Thymus (tissue), 11 donors: Measurements from ENCODE around the gene SH3RF2. TPM values are rescaled to one million over a fixed set of nuclear protein-coding genes. Genes with fewer than 3 reads are reported as not detected.

Experiments
- DNase-seq, 9 donors: peaks; one replicate each; pipeline ENCODE4 v3.0.0-alpha.2; 2013; ENCODE audit warnings: low spot score in 9 of 9, low read depth in 6 of 9, missing footprints in 1 of 9
- H3K27ac ChIP-seq, 2 donors: one replicate each; pipeline ENCODE4 v1.5.1; 2013; ENCODE audit warnings: control low read depth in 1 of 2, low read depth in 1 of 2, low read length in 1 of 2, mild to moderate bottlenecking in 1 of 2, moderate library complexity in 1 of 2
- H3K27me3 ChIP-seq, 2 donors: one replicate each; pipeline ENCODE4 v1.5.1; 2013; ENCODE audit warnings: low read length in 1 of 2; ENCODE audit not compliant: control insufficient read depth in 2 of 2, insufficient read depth in 1 of 2
- H3K36me3 ChIP-seq, 2 donors: one replicate each; pipeline ENCODE4 v1.5.1; 2013; ENCODE audit warnings: low read length in 1 of 2, mild to moderate bottlenecking in 1 of 2, moderate library complexity in 1 of 2; ENCODE audit not compliant: control insufficient read depth in 2 of 2, insufficient read depth in 2 of 2
- H3K4me1 ChIP-seq, 2 donors: one replicate each; pipeline ENCODE4 v1.5.1; 2013; ENCODE audit warnings: low read length in 2 of 2; ENCODE audit not compliant: control insufficient read depth in 2 of 2, insufficient read depth in 2 of 2
- H3K4me3 ChIP-seq, 2 donors: one replicate each; pipeline ENCODE4 v1.5.1; 2013; ENCODE audit warnings: low read length in 2 of 2, control low read depth in 1 of 2, mild to moderate bottlenecking in 1 of 2
- H3K9me3 ChIP-seq, 2 donors: one replicate each; pipeline ENCODE4 v1.5.1; 2013; ENCODE audit warnings: low read length in 1 of 2, mild to moderate bottlenecking in 1 of 2; ENCODE audit not compliant: control insufficient read depth in 2 of 2, insufficient read depth in 1 of 2
- WGBS: extraction: QIAGEN DNeasy Blood & Tissue Kit; methylation state at CpG from one replicate; pipeline ENCODE4 v1.1.7; 2013; 5-methylcytosine and 5-hydroxymethylcytosine counted together
- polyA plus RNA-seq: library from polyadenylated mRNA; stranded (reverse); fragments of 200-250 nt; gene quantifications from one replicate; pipeline ENCODE4 v1.2.3, GENCODE V29; 2013
- total RNA-seq: library from RNA; stranded (reverse); fragments of 120-200 nt; gene quantifications from one replicate; pipeline ENCODE4 v1.2.4, GENCODE V29; 2013
- donor health status: healthy.

The SH3RF2 gene
- total and polyA plus RNA-seq, 2 donors: 0.76 to 2.4 TPM

DNA sequence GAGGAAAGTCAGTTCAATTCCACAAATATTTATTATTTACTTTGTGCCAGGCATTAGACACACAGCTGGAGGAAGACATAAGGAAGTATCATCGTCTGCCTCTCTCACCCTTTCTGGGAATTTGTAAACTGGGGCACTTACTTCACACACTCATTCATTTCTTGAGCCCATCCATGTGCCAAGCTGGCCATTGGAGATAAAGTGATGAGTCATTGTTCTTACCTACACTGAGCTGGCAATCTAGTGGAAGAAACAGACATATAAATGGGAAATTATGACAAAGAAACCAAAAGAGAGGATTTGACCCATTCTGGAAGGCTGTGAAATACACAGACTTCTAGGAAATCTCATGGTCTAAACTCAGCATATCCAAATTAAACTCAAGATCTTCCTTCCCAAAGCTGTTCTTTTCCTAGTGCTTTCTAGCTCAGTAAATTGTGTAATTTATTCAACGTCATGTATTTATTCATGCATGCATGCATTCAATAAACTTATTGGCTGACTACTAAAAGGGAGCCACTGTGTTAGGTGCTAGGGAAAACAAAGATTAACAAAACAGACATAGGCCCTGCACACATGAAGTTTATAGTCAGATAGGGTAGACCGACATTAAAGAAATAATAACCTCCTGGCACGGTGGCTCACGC, 65.3 kb downstream of the SH3RF2 start:
- H3K27me3 ChIP-seq: no peaks in the 10 kb centered on the region
- H3K36me3 ChIP-seq: no peaks in the 10 kb centered on the region
- no peaks in the 10 kb centered on the region for H3K9me3 ChIP-seq
- H3K4me3 ChIP-seq: no peak overlapping the region
- WGBS: 94% methylated on average over 5 of the region's 5 CpGs
- H3K4me1 ChIP-seq: no peaks in the 10 kb centered on the region
- no peak overlapping the region for H3K27ac ChIP-seq
- DNase-seq: no peak

DNA sequence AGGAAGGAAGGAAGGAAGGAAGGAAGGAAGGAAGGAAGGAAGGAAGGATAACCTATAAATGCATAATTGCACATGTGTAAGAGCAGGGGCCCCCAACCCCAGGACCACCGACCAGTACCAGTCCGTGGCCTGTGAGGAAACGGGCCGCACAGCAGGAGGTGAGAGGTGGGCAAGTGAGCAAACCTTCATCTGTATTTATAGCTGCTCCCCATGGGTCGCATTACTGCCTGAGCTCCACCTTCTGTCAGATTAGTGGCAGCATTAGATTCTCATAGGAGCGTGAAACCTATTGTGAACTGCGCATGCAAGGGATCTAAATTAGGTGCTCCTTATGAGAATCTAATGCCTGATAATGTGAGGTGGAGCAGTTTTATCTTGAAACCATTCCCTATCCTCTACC, 66.1 kb downstream of the SH3RF2 start:
- Histone ChIP-seq H3K36me3 (no peaks in the 10 kb centered on the region), H3K4me3 (no peak overlapping the region), H3K27ac (no peak overlapping the region), H3K27me3 (no peaks in the 10 kb centered on the region), H3K9me3 (no peaks in the 10 kb centered on the region), H3K4me1 (no peaks in the 10 kb centered on the region)
- WGBS: 97% methylated on average over 7 of the region's 7 CpGs
- DNase-seq: no peak

DNA sequence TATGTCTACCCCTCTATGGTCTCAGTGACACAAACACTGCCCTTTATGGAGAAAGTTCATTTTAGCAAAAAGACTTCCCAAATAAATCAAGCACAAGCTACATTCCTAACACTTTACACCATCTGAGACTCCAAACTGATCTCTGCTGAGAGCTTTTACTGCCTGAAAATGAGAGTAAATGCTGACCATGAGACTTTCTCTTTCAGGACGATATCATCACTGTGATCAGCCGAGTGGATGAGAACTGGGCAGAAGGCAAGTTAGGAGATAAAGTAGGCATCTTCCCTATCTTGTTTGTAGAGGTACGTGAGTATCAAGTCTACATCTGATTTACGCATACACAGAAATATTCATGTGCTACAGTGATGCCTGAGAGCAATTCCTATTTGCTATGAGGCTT, 67.5 kb downstream of the SH3RF2 start:
- Histone ChIP-seq H3K9me3 (no peaks in the 10 kb centered on the region), H3K27ac (no peak overlapping the region), H3K4me3 (no peak overlapping the region), H3K36me3 (no peaks in the 10 kb centered on the region), H3K27me3 (no peaks in the 10 kb centered on the region), H3K4me1 (no peaks in the 10 kb centered on the region)
- 96% methylated on average over 4 of the region's 4 CpGs for WGBS
- no peak for DNase-seq

DNA sequence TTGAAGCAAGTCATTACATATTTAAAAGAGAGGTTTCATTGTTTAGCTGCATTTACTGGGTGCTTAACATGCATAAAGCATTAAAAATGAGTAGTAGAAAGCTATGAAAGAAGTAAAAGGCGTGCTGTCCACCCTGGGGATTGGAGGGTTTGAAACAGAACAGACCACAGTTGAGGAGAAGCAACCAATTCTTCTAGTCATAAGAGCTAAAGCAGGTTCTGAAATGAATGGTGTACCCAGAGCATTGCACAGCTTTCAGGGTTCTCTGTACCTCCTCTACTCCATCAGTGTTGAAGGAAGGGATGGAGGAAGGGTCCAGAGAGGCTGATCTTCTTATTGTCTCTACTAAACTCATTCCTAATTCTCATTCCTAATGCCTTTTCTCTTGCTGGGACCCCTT, 68.9 kb downstream of the SH3RF2 start:
- 83% methylated on average over 1 of the region's 1 CpG for WGBS
- no peak overlapping the region for H3K4me3 ChIP-seq
- H3K36me3 ChIP-seq: no peaks in the 10 kb centered on the region
- no peak overlapping the region for H3K27ac ChIP-seq
- no peaks in the 10 kb centered on the region for H3K9me3 ChIP-seq
- H3K4me1 ChIP-seq: no peaks in the 10 kb centered on the region
- DNase-seq: no peak
- H3K27me3 ChIP-seq: no peaks in the 10 kb centered on the region

DNA sequence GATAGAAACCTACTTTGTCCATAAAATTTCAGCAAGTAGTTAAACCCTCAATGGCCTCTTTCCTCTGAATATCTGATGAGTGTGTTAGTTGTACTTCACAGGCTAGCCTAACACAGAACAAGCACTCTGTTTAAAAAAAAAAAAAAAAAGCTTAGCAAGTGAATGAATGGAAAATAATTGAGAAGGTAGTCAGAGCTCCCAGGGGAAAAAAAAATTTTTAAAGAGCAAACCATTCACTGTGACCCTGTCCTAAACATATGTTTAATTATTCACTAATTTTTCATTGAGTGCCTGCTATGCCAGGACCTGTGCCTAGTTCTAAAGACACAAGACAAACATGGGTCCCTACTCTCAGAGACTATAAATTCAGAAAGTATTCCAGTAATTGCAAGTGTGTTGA, 69.3 kb downstream of the SH3RF2 start:
- Histone ChIP-seq H3K27ac (no peak overlapping the region), H3K27me3 (no peaks in the 10 kb centered on the region), H3K36me3 (no peaks in the 10 kb centered on the region), H3K4me3 (no peak overlapping the region), H3K9me3 (no peaks in the 10 kb centered on the region), H3K4me1 (no peaks in the 10 kb centered on the region)
- no peak for DNase-seq

DNA sequence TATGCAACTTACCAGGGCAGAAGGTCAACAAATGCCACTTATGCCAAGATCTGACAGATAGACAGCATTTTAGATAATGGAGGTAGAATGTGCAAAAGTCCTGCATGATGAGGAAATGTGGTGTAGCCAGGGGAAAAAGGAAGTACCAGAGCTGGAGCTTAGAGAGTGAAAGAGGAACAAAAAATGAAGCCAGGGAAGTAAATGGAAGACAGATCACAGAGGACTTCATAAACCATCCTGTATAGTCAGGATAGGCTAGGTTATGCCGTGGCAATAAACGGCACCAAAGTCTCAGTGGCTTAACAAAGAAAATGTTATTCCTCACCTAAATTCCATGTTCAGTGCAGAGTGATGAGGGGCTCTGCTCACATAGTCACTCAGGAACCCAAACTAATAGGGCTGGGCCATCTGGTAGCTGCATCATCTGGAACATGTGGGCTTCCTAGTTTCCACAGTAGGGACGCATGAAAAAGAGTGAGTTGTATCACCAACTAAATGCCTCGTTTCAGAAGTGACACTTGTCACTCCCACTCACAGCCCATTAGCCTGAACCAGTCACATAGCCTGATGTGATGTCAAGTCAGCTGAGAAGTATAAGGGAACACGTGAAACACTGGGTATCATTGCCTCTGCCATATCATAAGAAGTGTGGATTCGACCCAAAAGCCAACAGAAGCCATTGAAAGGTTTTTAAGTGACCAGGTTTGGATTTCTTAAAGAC, 70.3 kb downstream of the SH3RF2 start:
- 91% methylated on average over 6 of the region's 6 CpGs for WGBS
- Histone ChIP-seq H3K4me1 (no peaks in the 10 kb centered on the region), H3K36me3 (no peaks in the 10 kb centered on the region), H3K4me3 (no peak overlapping the region), H3K27me3 (no peaks in the 10 kb centered on the region), H3K27ac (no peak overlapping the region), H3K9me3 (no peaks in the 10 kb centered on the region)
- DNase-seq: no peak

DNA sequence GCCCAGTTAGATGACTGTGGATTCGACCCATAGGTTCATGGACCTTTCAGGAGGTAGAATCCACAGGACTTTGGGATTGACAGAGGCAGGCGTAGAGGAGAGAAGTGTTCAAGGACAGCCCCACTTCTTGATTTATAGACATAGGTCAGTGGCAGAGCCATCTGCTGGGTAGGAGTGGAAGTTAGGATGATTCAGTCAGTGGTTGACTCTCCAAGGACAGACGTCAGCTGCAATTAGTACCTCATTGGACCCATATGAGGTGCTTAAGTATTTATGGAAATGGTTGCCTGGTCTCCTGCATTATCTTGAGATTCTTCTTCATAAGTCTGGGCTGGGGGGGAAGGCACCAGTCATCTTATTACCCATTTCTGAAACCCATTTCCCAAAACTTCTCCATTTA, 70.9 kb downstream of the SH3RF2 start:
- no peaks in the 10 kb centered on the region for H3K4me1 ChIP-seq
- no peak overlapping the region for H3K27ac ChIP-seq
- WGBS: 93% methylated on average over 3 of the region's 3 CpGs

DNA sequence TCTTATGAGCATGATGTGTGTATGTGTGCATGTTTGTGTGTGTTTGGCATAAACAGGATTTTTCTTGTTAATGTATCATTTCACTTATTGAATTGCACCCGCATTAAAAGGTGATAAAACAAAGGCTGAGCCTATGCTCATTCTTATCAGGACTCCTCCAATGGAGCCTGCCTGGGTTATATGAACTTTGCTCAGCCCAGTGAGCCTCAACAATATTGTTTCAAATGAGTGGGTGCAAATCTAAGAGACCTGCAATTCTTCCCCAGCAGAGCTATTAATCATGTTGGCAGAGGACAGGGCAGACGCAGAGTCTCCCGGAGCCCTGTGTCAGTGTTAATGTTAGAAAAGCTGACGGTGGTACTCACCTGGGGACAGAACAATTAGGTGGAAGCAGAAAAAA, 71.6 kb downstream of the SH3RF2 start:
- Histone ChIP-seq H3K27me3 (no peaks in the 10 kb centered on the region), H3K4me3 (no peak overlapping the region), H3K4me1 (no peaks in the 10 kb centered on the region), H3K36me3 (no peaks in the 10 kb centered on the region), H3K27ac (no peak overlapping the region), H3K9me3 (no peaks in the 10 kb centered on the region)
- WGBS: 94% methylated on average over 4 of the region's 4 CpGs
- DNase-seq: no peak

More for the DNA sequence above, 70.9 kb downstream of the SH3RF2 start:
- Histone ChIP-seq H3K9me3 (no peaks in the 10 kb centered on the region), H3K36me3 (no peaks in the 10 kb centered on the region), H3K27me3 (no peaks in the 10 kb centered on the region), H3K4me3 (no peak overlapping the region)
- no peak for DNase-seq

DNA sequence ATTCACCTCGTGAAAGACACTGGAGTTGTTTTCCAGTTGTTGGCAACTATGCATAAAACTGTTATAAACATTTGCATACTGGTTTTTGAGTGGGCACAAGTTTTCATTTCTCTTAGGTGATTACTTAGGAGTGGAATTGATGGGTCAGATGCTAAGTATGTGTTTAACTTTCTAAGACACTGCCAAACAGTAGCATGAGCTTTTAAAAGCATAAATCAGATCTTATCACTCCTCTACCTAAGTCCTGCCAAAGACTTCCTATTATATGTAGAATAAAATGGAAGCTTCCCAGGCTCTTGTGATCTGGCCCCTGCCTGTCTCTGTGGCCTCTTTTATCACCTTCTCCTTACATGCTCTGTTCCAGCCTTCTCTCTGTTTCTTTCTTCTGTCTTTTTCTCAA, 72.6 kb downstream of the SH3RF2 start:
- WGBS: 91% methylated on average over 1 of the region's 1 CpG
- Histone ChIP-seq H3K27me3 (no peaks in the 10 kb centered on the region), H3K4me3 (no peak overlapping the region), H3K27ac (no peak overlapping the region), H3K36me3 (no peaks in the 10 kb centered on the region), H3K4me1 (no peaks in the 10 kb centered on the region), H3K9me3 (no peaks in the 10 kb centered on the region)
- DNase-seq: no peak
